Skeletal muscle tissue (tissue), 4 donors: ENCODE data around the gene VRK2. TPM values are rescaled to one million over a fixed set of nuclear protein-coding genes. Genes with fewer than 3 reads are reported as not detected.

Experiments used
- H3K27ac ChIP-seq: one replicate; pipeline ENCODE4 v1.7.0; 2013; ENCODE audit warnings: mild to moderate bottlenecking, low read depth, low read length, inconsistent platforms
- H3K27me3 ChIP-seq, 3 donors: one replicate each; pipeline ENCODE4 v1.7.0; 2013; ENCODE audit warnings: low read length in 3 of 3; ENCODE audit not compliant: control insufficient read depth in 3 of 3, insufficient read depth in 3 of 3
- H3K36me3 ChIP-seq, 3 donors: one replicate each; pipeline ENCODE4 v1.7.0; 2013; ENCODE audit warnings: low read length in 3 of 3; ENCODE audit not compliant: control insufficient read depth in 3 of 3, insufficient read depth in 3 of 3
- H3K4me1 ChIP-seq, 3 donors: one replicate each; pipeline ENCODE4 v1.7.0; 2013; ENCODE audit warnings: low read length in 3 of 3, mild to moderate bottlenecking in 3 of 3; ENCODE audit not compliant: control insufficient read depth in 3 of 3, insufficient read depth in 3 of 3
- H3K4me3 ChIP-seq, 3 donors: one replicate each; pipeline ENCODE4 v1.7.0; 2013; ENCODE audit warnings: low read length in 3 of 3
- H3K9ac ChIP-seq, 3 donors: one replicate each; pipeline ENCODE4 v1.7.0; 2013; ENCODE audit warnings: low read length in 3 of 3, mild to moderate bottlenecking in 3 of 3, moderate library complexity in 2 of 3, low read depth in 1 of 3
- H3K9me3 ChIP-seq, 3 donors: one replicate each; pipeline ENCODE4 v1.7.0; 2013; ENCODE audit warnings: low read length in 3 of 3; ENCODE audit not compliant: control insufficient read depth in 3 of 3
- total RNA-seq: library from RNA; depleted of rRNA; stranded (reverse); fragments of >200 nt; gene quantifications from one replicate; pipeline ENCODE4 v1.2.3, GENCODE V29; 2014
- donor health status: Osteomylitis.

VRK2 gene
- total RNA-seq, 1 donor from 2014 or later: 9.9 TPM

- Histone ChIP-seq H3K27me3 (no peaks in the 10 kb centered on the region), H3K9ac (no peak overlapping the region), H3K4me1 (no peaks in the 10 kb centered on the region), H3K4me3 (no peak overlapping the region), H3K27ac (no peak overlapping the region), H3K36me3 (no peaks in the 10 kb centered on the region), H3K9me3 (no peaks in the 10 kb centered on the region)
Observed at GRCh38 chr2:58204195-58204959, 157.8 kb downstream of the VRK2 start.

- Histone ChIP-seq H3K4me3 (no peak overlapping the region), H3K4me1 (no peaks in the 10 kb centered on the region), H3K36me3 (peaks cover 0 to 2% (median 2%) of the 10 kb centered on the region in 3 donors), H3K9ac (no peak overlapping the region), H3K27me3 (no peaks in the 10 kb centered on the region), H3K27ac (no peak overlapping the region), H3K9me3 (no peaks in the 10 kb centered on the region)
Observed at GRCh38 chr2:58206785-58207184, 160.2 kb downstream of the VRK2 start.

GRCh38 chr2:58207189-58207588 lies 160.6 kb downstream of the VRK2 start:
- Histone ChIP-seq H3K36me3 (peaks cover 0 to 2% (median 2%) of the 10 kb centered on the region in 3 donors), H3K9me3 (no peaks in the 10 kb centered on the region), H3K9ac (no peak overlapping the region), H3K4me1 (no peaks in the 10 kb centered on the region), H3K27me3 (no peaks in the 10 kb centered on the region), H3K27ac (no peak overlapping the region), H3K4me3 (no peak overlapping the region)

Other genes starting within 250 kb of the VRK2 start
- 69.4 TPM for gene FANCL, start 194.5 kb downstream of the VRK2 start, total RNA-seq